DND-41 (cell line): ENCODE measurements around the gene RNF34.

Source experiments
- ATAC-seq: fragments of 200-7000 bp; cut with Tn5 transposase; 3 replicates; pipeline ENCODE4 v1.9.1; 2021; ENCODE audit warnings: low read depth; ENCODE audit not compliant: insufficient read depth
- DNase-seq: peaks from one replicate; pipeline ENCODE4 v3.0.0-alpha.2; 2020
- H2AFZ ChIP-seq: 2 replicates; pipeline ENCODE4 v1.6.0; 2012; ENCODE audit warnings: low read depth, low read length
- H3K27ac ChIP-seq: 2 replicates; pipeline ENCODE4 v1.5.1; 2012; ENCODE audit warnings: low read length, inconsistent platforms
- H3K27me3 ChIP-seq: fragments of 200-600 bp; sonication (generic); 2 replicates; pipeline ENCODE4 v1.6.0; 2012; ENCODE audit warnings: low read length, mild to moderate bottlenecking, inconsistent platforms; ENCODE audit not compliant: insufficient read depth, poor library complexity
- H3K36me3 ChIP-seq: 2 replicates; pipeline ENCODE4 v1.5.1; 2012; ENCODE audit warnings: low read length, inconsistent platforms; ENCODE audit not compliant: insufficient read depth
- H3K4me1 ChIP-seq: 2 replicates; pipeline ENCODE4 v1.5.1; 2012; ENCODE audit warnings: mild to moderate bottlenecking, low read length; ENCODE audit not compliant: insufficient read depth
- H3K4me2 ChIP-seq: 2 replicates; pipeline ENCODE4 v1.6.0; 2012; ENCODE audit warnings: mild to moderate bottlenecking, moderate library complexity, low read length, inconsistent platforms; ENCODE audit not compliant: insufficient read depth
- H3K4me3 ChIP-seq, 2 experiments: fragments of 200-600 bp in 1 of 2; shearing (Covaris generic) in 1 of 2; 2 replicates each; pipeline ENCODE4 v1.5.1; 2012 to 2016; ENCODE audit warnings: inconsistent platforms in 2 of 2, low read length in 2 of 2, mild to moderate bottlenecking in 2 of 2, low read depth in 1 of 2, moderate library complexity in 1 of 2
- H3K79me2 ChIP-seq: 2 replicates; pipeline ENCODE4 v1.6.0; 2012; ENCODE audit warnings: low read length, inconsistent platforms; ENCODE audit not compliant: insufficient read depth
- H3K9ac ChIP-seq: 2 replicates; pipeline ENCODE4 v1.6.0; 2012; ENCODE audit warnings: low read depth, mild to moderate bottlenecking, inconsistent platforms, low read length, moderate library complexity
- H3K9me3 ChIP-seq: 2 replicates; pipeline ENCODE4 v1.5.1; 2012; ENCODE audit warnings: low read length, moderate library complexity, mild to moderate bottlenecking, inconsistent platforms; ENCODE audit not compliant: insufficient read depth, severe bottlenecking
- H4K20me1 ChIP-seq: 2 replicates; pipeline ENCODE4 v1.6.0; 2012; ENCODE audit warnings: low read length; ENCODE audit not compliant: insufficient read depth
- CTCF ChIP-seq: IDR thresholded peaks from 2 replicates; pipeline ENCODE4 v1.5.1; 2012; ENCODE audit warnings: borderline replicate concordance, low read length, moderate library complexity, mild to moderate bottlenecking; ENCODE audit not compliant: poor library complexity, severe bottlenecking; ENCODE audit errors: extremely low read depth
- EZH2 ChIP-seq: IDR thresholded peaks from 3 replicates; pipeline ENCODE4 v1.6.1; 2012; ENCODE audit warnings: borderline replicate concordance, low read depth, mild to moderate bottlenecking, moderate library complexity, low read length, inconsistent platforms; ENCODE audit not compliant: severe bottlenecking

Gene RNF34

GRCh38 chr12:121355818-121356217, 44.1 kb upstream of the RNF34 start:
- H3K9ac ChIP-seq: no peak overlapping the region
- H2AFZ ChIP-seq: no peak overlapping the region
- no peak overlapping the region for H3K4me3 ChIP-seq
- TF ChIP-seq EZH2 (no peak), CTCF (no peak)
- ATAC-seq: no peak
- no peaks in the 10 kb centered on the region for H3K36me3 ChIP-seq
- peaks cover 15% of the 10 kb centered on the region for H3K4me1 ChIP-seq
- peaks cover 14% of the 10 kb centered on the region for H3K79me2 ChIP-seq
- no peak overlapping the region for H3K27ac ChIP-seq
- H4K20me1 ChIP-seq: no peaks in the 10 kb centered on the region
- H3K27me3 ChIP-seq: no peaks in the 10 kb centered on the region
- H3K9me3 ChIP-seq: no peaks in the 10 kb centered on the region
- no peak overlapping the region for H3K4me2 ChIP-seq
- DNase-seq: no peak

- TF ChIP-seq CTCF (no peak), EZH2 (no peak)
- DNase-seq (no peak), ATAC-seq (no peak)
- H3K4me1 ChIP-seq: peaks cover 11% of the 10 kb centered on the region
- no peak overlapping the region for H3K9ac ChIP-seq
- no peaks in the 10 kb centered on the region for H3K36me3 ChIP-seq
- no peaks in the 10 kb centered on the region for H4K20me1 ChIP-seq
- no peak overlapping the region for H2AFZ ChIP-seq
- no peaks in the 10 kb centered on the region for H3K9me3 ChIP-seq
- H3K79me2 ChIP-seq: peaks cover 6% of the 10 kb centered on the region
- H3K27ac ChIP-seq: no peak overlapping the region
- no peak overlapping the region for H3K4me3 ChIP-seq
- H3K27me3 ChIP-seq: no peaks in the 10 kb centered on the region
- no peak overlapping the region for H3K4me2 ChIP-seq
Observed at GRCh38 chr12:121356657-121357056, 43.3 kb upstream of the RNF34 start.

- no peaks in the 10 kb centered on the region for H4K20me1 ChIP-seq
- no peak overlapping the region for H3K4me2 ChIP-seq
- ATAC-seq: no peak
- no peak for TF ChIP-seq EZH2
- TF ChIP-seq CTCF: no peak
- no peak overlapping the region for H2AFZ ChIP-seq
- no peak overlapping the region for H3K27ac ChIP-seq
- H3K27me3 ChIP-seq: no peaks in the 10 kb centered on the region
- H3K9me3 ChIP-seq: no peaks in the 10 kb centered on the region
- peaks cover 11% of the 10 kb centered on the region for H3K4me1 ChIP-seq
- H3K4me3 ChIP-seq: no peak overlapping the region
- no peak for DNase-seq
- H3K79me2 ChIP-seq: no peaks in the 10 kb centered on the region
- H3K9ac ChIP-seq: no peak overlapping the region
- no peaks in the 10 kb centered on the region for H3K36me3 ChIP-seq
Observed at GRCh38 chr12:121357331-121357730, 42.6 kb upstream of the RNF34 start.

- no peak overlapping the region for H2AFZ ChIP-seq
- no peak overlapping the region for H3K4me3 ChIP-seq
- TF ChIP-seq CTCF (no peak), EZH2 (no peak)
- H3K9ac ChIP-seq: no peak overlapping the region
- ATAC-seq (no peak), DNase-seq (no peak)
- H3K79me2 ChIP-seq: no peaks in the 10 kb centered on the region
- no peaks in the 10 kb centered on the region for H3K9me3 ChIP-seq
- peaks cover 7% of the 10 kb centered on the region for H3K4me1 ChIP-seq
- H3K27ac ChIP-seq: no peak overlapping the region
- no peaks in the 10 kb centered on the region for H3K36me3 ChIP-seq
- no peaks in the 10 kb centered on the region for H3K27me3 ChIP-seq
- H4K20me1 ChIP-seq: no peaks in the 10 kb centered on the region
- no peak overlapping the region for H3K4me2 ChIP-seq
Observed at GRCh38 chr12:121358073-121358472, 41.8 kb upstream of the RNF34 start.
